Activated T-cell treated with anti-CD3 and anti-CD28 coated beads, Interleukin-2, amount 50 U/mL, for 24 hours (primary cell): Measurements from ENCODE around the gene KCNMA1.

Experiments
- DNase-seq: peaks from one replicate; pipeline ENCODE4 v3.0.0-alpha.2; 2020
- H3K27ac Mint-ChIP-seq: 2 replicates; pipeline ENCODE4 v1.8.0; 2020; ENCODE audit warnings: mild to moderate bottlenecking, mixed read lengths
- H3K27me3 Mint-ChIP-seq: 2 replicates; pipeline ENCODE4 v1.8.0; 2020; ENCODE audit warnings: mixed read lengths
- H3K36me3 Mint-ChIP-seq: 2 replicates; pipeline ENCODE4 v1.8.0; 2020; ENCODE audit warnings: low read depth, mixed read lengths
- H3K4me1 Mint-ChIP-seq: 2 replicates; pipeline ENCODE4 v1.8.0; 2020; ENCODE audit warnings: low read depth, mixed read lengths
- H3K4me3 Mint-ChIP-seq: 2 replicates; pipeline ENCODE4 v1.8.0; 2020; ENCODE audit warnings: mild to moderate bottlenecking, moderate library complexity, mixed read lengths
- H3K9me3 Mint-ChIP-seq: 2 replicates; pipeline ENCODE4 v1.8.0; 2020; ENCODE audit warnings: mixed read lengths

The KCNMA1 gene

GRCh38 chr10:77546042-77546441, 91.6 kb downstream of the KCNMA1 start:
- Mint-ChIP-seq H3K27me3 (peaks cover 3% of the 10 kb centered on the region), H3K4me1 (no peaks in the 10 kb centered on the region), H3K9me3 (peaks cover 4% of the 10 kb centered on the region), H3K27ac (no peak overlapping the region), H3K36me3 (no peaks in the 10 kb centered on the region), H3K4me3 (no peak overlapping the region)
- DNase-seq, result no peak

GRCh38 chr10:77545585-77545984, 92.0 kb downstream of the KCNMA1 start:
- H3K36me3 Mint-ChIP-seq, result no peaks in the 10 kb centered on the region
- H3K27ac Mint-ChIP-seq, result no peak overlapping the region
- H3K4me1 Mint-ChIP-seq, result no peaks in the 10 kb centered on the region
- H3K4me3 Mint-ChIP-seq, result no peak overlapping the region
- H3K9me3 Mint-ChIP-seq, result peaks cover 7% of the 10 kb centered on the region
- no peak for DNase-seq
- peaks cover 3% of the 10 kb centered on the region for H3K27me3 Mint-ChIP-seq

- Mint-ChIP-seq H3K4me3 (no peak overlapping the region), H3K27me3 (peaks cover 6% of the 10 kb centered on the region), H3K4me1 (no peaks in the 10 kb centered on the region), H3K9me3 (peaks cover 7% of the 10 kb centered on the region), H3K36me3 (no peaks in the 10 kb centered on the region), H3K27ac (no peak overlapping the region)
- no peak for DNase-seq
Observed at GRCh38 chr10:77544617-77545016, 93.0 kb downstream of the KCNMA1 start.

- Mint-ChIP-seq H3K27me3 (peaks cover 3% of the 10 kb centered on the region), H3K9me3 (peaks cover 7% of the 10 kb centered on the region), H3K36me3 (no peaks in the 10 kb centered on the region), H3K4me1 (no peaks in the 10 kb centered on the region), H3K27ac (no peak overlapping the region), H3K4me3 (no peak overlapping the region)
- DNase-seq, result no peak
Observed at GRCh38 chr10:77542710-77543259, 94.8 kb downstream of the KCNMA1 start.

- Mint-ChIP-seq H3K36me3 (no peaks in the 10 kb centered on the region), H3K4me1 (no peaks in the 10 kb centered on the region), H3K4me3 (no peak overlapping the region), H3K9me3 (peaks cover 7% of the 10 kb centered on the region), H3K27me3 (peaks cover 3% of the 10 kb centered on the region), H3K27ac (no peak overlapping the region)
- no peak for DNase-seq
Observed at GRCh38 chr10:77541944-77542343, 95.7 kb downstream of the KCNMA1 start.

- no peak for DNase-seq
- Mint-ChIP-seq H3K4me3 (no peak overlapping the region), H3K4me1 (no peaks in the 10 kb centered on the region), H3K36me3 (no peaks in the 10 kb centered on the region), H3K9me3 (peaks cover 7% of the 10 kb centered on the region), H3K27me3 (peaks cover 3% of the 10 kb centered on the region), H3K27ac (no peak overlapping the region)
Observed at GRCh38 chr10:77541247-77541646, 96.4 kb downstream of the KCNMA1 start.

- Mint-ChIP-seq H3K9me3 (peaks cover 7% of the 10 kb centered on the region), H3K36me3 (no peaks in the 10 kb centered on the region), H3K27me3 (peaks cover 5% of the 10 kb centered on the region), H3K4me3 (no peak overlapping the region), H3K4me1 (no peaks in the 10 kb centered on the region), H3K27ac (no peak overlapping the region)
- no peak for DNase-seq
Observed at GRCh38 chr10:77539147-77539935, 98.3 kb downstream of the KCNMA1 start.

- no peak overlapping the region for H3K4me3 Mint-ChIP-seq
- H3K27ac Mint-ChIP-seq, result no peak overlapping the region
- no peaks in the 10 kb centered on the region for H3K36me3 Mint-ChIP-seq
- peaks cover 3% of the 10 kb centered on the region for H3K9me3 Mint-ChIP-seq
- DNase-seq, result no peak
- no peaks in the 10 kb centered on the region for H3K4me1 Mint-ChIP-seq
- H3K27me3 Mint-ChIP-seq, result peaks cover 5% of the 10 kb centered on the region
Observed at GRCh38 chr10:77537720-77538373, 99.8 kb downstream of the KCNMA1 start.

GRCh38 chr10:77537071-77537470, 100.5 kb downstream of the KCNMA1 start:
- peaks cover 2% of the 10 kb centered on the region for H3K9me3 Mint-ChIP-seq
- H3K4me3 Mint-ChIP-seq, result no peak overlapping the region
- H3K4me1 Mint-ChIP-seq, result no peaks in the 10 kb centered on the region
- no peak for DNase-seq
- peaks cover 5% of the 10 kb centered on the region for H3K27me3 Mint-ChIP-seq
- no peaks in the 10 kb centered on the region for H3K36me3 Mint-ChIP-seq
- no peak overlapping the region for H3K27ac Mint-ChIP-seq

GRCh38 chr10:77533887-77534278, 103.7 kb downstream of the KCNMA1 start:
- Mint-ChIP-seq H3K9me3 (no peaks in the 10 kb centered on the region), H3K36me3 (no peaks in the 10 kb centered on the region), H3K27ac (no peak overlapping the region), H3K4me3 (no peak overlapping the region), H3K4me1 (no peaks in the 10 kb centered on the region), H3K27me3 (peaks cover 3% of the 10 kb centered on the region)
- no peak for DNase-seq

GRCh38 chr10:77533146-77533886, 104.3 kb downstream of the KCNMA1 start:
- no peaks in the 10 kb centered on the region for H3K4me1 Mint-ChIP-seq
- peaks cover 3% of the 10 kb centered on the region for H3K27me3 Mint-ChIP-seq
- DNase-seq, result no peak
- no peak overlapping the region for H3K4me3 Mint-ChIP-seq
- H3K9me3 Mint-ChIP-seq, result no peaks in the 10 kb centered on the region
- H3K27ac Mint-ChIP-seq, result no peak overlapping the region
- H3K36me3 Mint-ChIP-seq, result no peaks in the 10 kb centered on the region

GRCh38 chr10:77532068-77532467, 105.5 kb downstream of the KCNMA1 start:
- Mint-ChIP-seq H3K27ac (no peak overlapping the region), H3K4me1 (no peaks in the 10 kb centered on the region)

GRCh38 chr10:77531441-77532001, 106.1 kb downstream of the KCNMA1 start:
- Mint-ChIP-seq H3K36me3 (no peaks in the 10 kb centered on the region), H3K9me3 (no peaks in the 10 kb centered on the region), H3K27ac (no peak overlapping the region), H3K4me1 (no peaks in the 10 kb centered on the region), H3K27me3 (peaks cover 3% of the 10 kb centered on the region), H3K4me3 (no peak overlapping the region)
- DNase-seq, result no peak

More at GRCh38 chr10:77532068-77532467, 105.5 kb downstream of the KCNMA1 start:
- H3K36me3 Mint-ChIP-seq, result no peaks in the 10 kb centered on the region
- peaks cover 3% of the 10 kb centered on the region for H3K27me3 Mint-ChIP-seq
- H3K9me3 Mint-ChIP-seq, result no peaks in the 10 kb centered on the region
- no peak for DNase-seq
- no peak overlapping the region for H3K4me3 Mint-ChIP-seq

GRCh38 chr10:77530011-77530410, 107.6 kb downstream of the KCNMA1 start:
- H3K4me1 Mint-ChIP-seq, result no peaks in the 10 kb centered on the region
- H3K4me3 Mint-ChIP-seq, result no peak overlapping the region
- no peak for DNase-seq
- H3K9me3 Mint-ChIP-seq, result no peaks in the 10 kb centered on the region
- no peaks in the 10 kb centered on the region for H3K27me3 Mint-ChIP-seq
- no peak overlapping the region for H3K27ac Mint-ChIP-seq
- H3K36me3 Mint-ChIP-seq, result no peaks in the 10 kb centered on the region
